ENCODE measurements around the gene NDRG4.

The NDRG4 gene

DNA sequence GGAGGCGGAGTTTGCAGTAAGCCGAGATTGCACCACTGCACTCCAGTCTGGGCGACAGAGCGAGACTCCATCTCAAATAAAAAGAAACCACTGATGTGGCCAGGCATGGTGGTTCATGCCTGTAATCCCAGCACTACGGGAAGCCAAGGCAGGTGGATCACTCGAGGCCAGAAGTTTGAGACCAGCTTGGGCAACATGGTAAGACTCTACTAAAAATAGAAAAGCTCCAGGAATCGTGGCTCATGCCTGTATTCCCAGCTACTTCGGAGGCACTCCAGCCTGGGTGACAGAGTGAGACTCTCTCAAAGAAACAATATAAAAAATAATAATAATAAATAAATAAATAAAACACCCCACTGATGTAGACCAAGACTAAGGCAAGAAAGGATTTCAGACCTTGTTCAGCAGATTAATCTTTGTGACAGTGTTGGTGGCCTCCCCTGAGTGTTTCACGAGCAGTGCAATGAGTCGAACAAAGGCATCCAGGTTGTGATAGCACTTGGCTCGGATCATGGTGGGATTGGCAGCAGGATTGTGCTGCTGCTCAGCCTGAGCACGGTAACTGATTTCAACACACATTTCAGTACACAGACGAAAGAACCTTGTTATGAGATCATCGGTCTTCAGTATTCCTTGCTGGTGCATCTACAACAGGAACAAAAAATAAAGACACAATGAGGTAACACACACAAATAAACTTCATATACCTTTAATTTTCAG is 34.0 kb downstream of the NDRG4 start:
- Histone ChIP-seq H3K4me3 (ENCODE audit: low read depth, low read length) (no peak overlapping the region), H3K27ac (ENCODE audit: low read depth, low read length) (no peak overlapping the region), H3K27me3 (ENCODE audit: control insufficient read depth, insufficient read depth, low read length) (no peaks in the 10 kb centered on the region), H3K4me1 (ENCODE audit: control insufficient read depth, insufficient read depth, low read length) (no peaks in the 10 kb centered on the region), H3K9ac (ENCODE audit: low read length) (no peak overlapping the region), H3K36me3 (ENCODE audit: control insufficient read depth, insufficient read depth, low read length) (peaks cover 97% of the 10 kb centered on the region), H3K9me3 (ENCODE audit: control insufficient read depth, insufficient read depth, low read depth, low read length) (no peaks in the 10 kb centered on the region)

GRCh38 chr16:58535100-58535499 is 35.2 kb downstream of the NDRG4 start:
- no peak overlapping the region for H3K4me3 ChIP-seq (ENCODE audit: low read depth, low read length)
- H3K36me3 ChIP-seq (ENCODE audit: control insufficient read depth, insufficient read depth, low read length), result peaks cover 97% of the 10 kb centered on the region
- H3K9me3 ChIP-seq (ENCODE audit: control insufficient read depth, insufficient read depth, low read depth, low read length), result no peaks in the 10 kb centered on the region
- no peak overlapping the region for H3K27ac ChIP-seq (ENCODE audit: low read depth, low read length)
- no peaks in the 10 kb centered on the region for H3K4me1 ChIP-seq (ENCODE audit: control insufficient read depth, insufficient read depth, low read length)
- no peaks in the 10 kb centered on the region for H3K27me3 ChIP-seq (ENCODE audit: control insufficient read depth, insufficient read depth, low read length)
- no peak overlapping the region for H3K9ac ChIP-seq (ENCODE audit: low read length)

GRCh38 chr16:58536278-58536677 is 36.3 kb downstream of the NDRG4 start:
- no peak overlapping the region for H3K9ac ChIP-seq (ENCODE audit: low read length)
- H3K9me3 ChIP-seq (ENCODE audit: control insufficient read depth, insufficient read depth, low read depth, low read length), result no peaks in the 10 kb centered on the region
- H3K36me3 ChIP-seq (ENCODE audit: control insufficient read depth, insufficient read depth, low read length), result peaks cover 97% of the 10 kb centered on the region

GRCh38 chr16:58537124-58537906 is 37.4 kb downstream of the NDRG4 start:
- H3K9ac ChIP-seq (ENCODE audit: low read length), result no peak overlapping the region
- no peak overlapping the region for H3K27ac ChIP-seq (ENCODE audit: low read depth, low read length)
- H3K4me3 ChIP-seq (ENCODE audit: low read depth, low read length), result no peak overlapping the region
- no peaks in the 10 kb centered on the region for H3K4me1 ChIP-seq (ENCODE audit: control insufficient read depth, insufficient read depth, low read length)
- H3K36me3 ChIP-seq (ENCODE audit: control insufficient read depth, insufficient read depth, low read length), result peaks cover 97% of the 10 kb centered on the region
- no peaks in the 10 kb centered on the region for H3K9me3 ChIP-seq (ENCODE audit: control insufficient read depth, insufficient read depth, low read depth, low read length)
- no peaks in the 10 kb centered on the region for H3K27me3 ChIP-seq (ENCODE audit: control insufficient read depth, insufficient read depth, low read length)

More at GRCh38 chr16:58536278-58536677, 36.3 kb downstream of the NDRG4 start:
- H3K4me3 ChIP-seq (ENCODE audit: low read depth, low read length), result no peak overlapping the region
- H3K27me3 ChIP-seq (ENCODE audit: control insufficient read depth, insufficient read depth, low read length), result no peaks in the 10 kb centered on the region
- H3K27ac ChIP-seq (ENCODE audit: low read depth, low read length), result no peak overlapping the region
- H3K4me1 ChIP-seq (ENCODE audit: control insufficient read depth, insufficient read depth, low read length), result no peaks in the 10 kb centered on the region

DNA sequence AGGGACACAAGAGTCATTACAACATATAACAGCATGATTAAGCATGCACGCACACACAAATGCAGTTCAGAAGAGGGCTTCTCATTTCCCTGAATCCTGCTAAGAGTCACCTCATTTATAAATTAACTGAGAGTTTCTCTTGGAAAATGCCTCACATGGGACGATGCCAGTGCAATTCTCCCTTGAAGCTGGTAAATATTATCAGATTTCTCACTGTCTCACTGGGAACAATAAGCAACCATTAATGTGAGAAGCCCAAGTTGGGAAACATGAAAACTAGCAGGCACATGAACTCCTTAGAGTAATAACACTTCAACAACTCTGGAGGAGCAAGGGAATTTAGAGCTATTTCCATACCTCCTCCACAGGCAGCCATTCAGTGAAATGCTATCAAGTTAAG is 41.8 kb downstream of the NDRG4 start:
- Histone ChIP-seq H3K36me3 (ENCODE audit: control insufficient read depth, insufficient read depth, low read length) (peaks cover 99% of the 10 kb centered on the region), H3K4me3 (ENCODE audit: low read depth, low read length) (no peak overlapping the region), H3K27me3 (ENCODE audit: control insufficient read depth, insufficient read depth, low read length) (no peaks in the 10 kb centered on the region), H3K4me1 (ENCODE audit: control insufficient read depth, insufficient read depth, low read length) (no peaks in the 10 kb centered on the region), H3K9ac (ENCODE audit: low read length) (no peak overlapping the region), H3K27ac (ENCODE audit: low read depth, low read length) (no peak overlapping the region), H3K9me3 (ENCODE audit: control insufficient read depth, insufficient read depth, low read depth, low read length) (no peaks in the 10 kb centered on the region)

DNA sequence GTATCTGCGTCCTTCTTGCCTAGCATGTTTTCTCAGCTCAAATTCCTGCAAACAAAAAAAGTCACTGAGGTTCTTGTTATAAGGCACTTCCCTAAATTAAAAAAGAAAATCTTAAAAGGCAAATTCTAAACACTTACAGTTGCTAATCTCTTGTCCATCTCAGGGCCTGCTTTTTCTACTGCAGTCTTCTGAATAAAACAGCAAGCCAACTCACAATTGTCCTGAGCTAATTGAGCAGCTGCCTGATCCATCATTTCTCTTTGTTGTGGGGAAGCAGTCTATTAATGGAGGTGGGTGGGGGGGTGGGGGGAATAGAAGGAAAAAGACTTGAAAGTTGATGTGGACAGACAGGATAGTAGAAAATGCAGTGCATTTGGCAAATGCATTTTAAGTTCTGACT is 42.3 kb downstream of the NDRG4 start:
- Histone ChIP-seq H3K27ac (ENCODE audit: low read depth, low read length) (no peak overlapping the region), H3K9me3 (ENCODE audit: control insufficient read depth, insufficient read depth, low read depth, low read length) (no peaks in the 10 kb centered on the region), H3K4me3 (ENCODE audit: low read depth, low read length) (no peak overlapping the region), H3K9ac (ENCODE audit: low read length) (no peak overlapping the region), H3K27me3 (ENCODE audit: control insufficient read depth, insufficient read depth, low read length) (no peaks in the 10 kb centered on the region), H3K4me1 (ENCODE audit: control insufficient read depth, insufficient read depth, low read length) (no peaks in the 10 kb centered on the region), H3K36me3 (ENCODE audit: control insufficient read depth, insufficient read depth, low read length) (peaks cover 99% of the 10 kb centered on the region)

DNA sequence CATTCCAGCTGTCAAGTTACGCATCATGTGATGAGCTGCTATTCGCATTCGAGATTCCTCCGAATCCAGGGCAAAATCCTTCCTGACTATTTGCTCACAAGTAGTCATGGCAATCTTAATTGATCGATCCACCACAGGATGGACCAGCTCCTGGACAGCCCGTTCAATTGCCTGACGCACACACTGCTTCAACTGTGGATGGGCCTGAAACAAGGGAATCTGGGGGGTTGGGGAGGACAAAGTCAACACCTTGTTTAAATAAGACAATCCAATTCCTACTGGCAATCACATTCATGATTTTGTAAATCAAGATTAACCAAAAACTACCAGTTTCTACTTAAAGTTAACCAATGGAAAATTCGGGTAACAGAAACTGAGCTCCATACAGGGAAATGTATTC is 43.7 kb downstream of the NDRG4 start:
- Histone ChIP-seq H3K36me3 (ENCODE audit: control insufficient read depth, insufficient read depth, low read length) (peaks cover 99% of the 10 kb centered on the region), H3K27ac (ENCODE audit: low read depth, low read length) (no peak overlapping the region)

DNA sequence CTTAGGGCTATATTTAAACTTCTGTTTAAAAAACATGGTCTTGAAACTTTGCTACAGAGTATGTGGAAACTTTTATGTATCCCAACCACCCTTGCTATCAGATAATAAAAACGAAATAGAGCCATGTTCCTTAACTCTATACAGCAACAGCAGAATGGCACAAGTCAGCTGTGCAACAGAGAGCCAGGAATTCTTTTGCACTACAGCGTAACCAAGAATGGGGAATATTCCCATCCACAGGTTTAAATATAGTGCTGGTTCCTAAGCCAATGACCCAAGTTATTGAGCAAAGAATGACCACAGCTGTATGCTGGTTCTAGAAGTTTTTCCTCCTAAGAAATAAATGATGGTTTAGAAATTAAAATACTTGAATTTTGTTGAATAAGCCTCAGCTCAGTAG is 48.4 kb downstream of the NDRG4 start:
- Histone ChIP-seq H3K27ac (ENCODE audit: low read depth, low read length) (no peak overlapping the region), H3K4me1 (ENCODE audit: control insufficient read depth, insufficient read depth, low read length) (no peaks in the 10 kb centered on the region), H3K4me3 (ENCODE audit: low read depth, low read length) (no peak overlapping the region), H3K9ac (ENCODE audit: low read length) (no peak overlapping the region), H3K36me3 (ENCODE audit: control insufficient read depth, insufficient read depth, low read length) (peaks cover 100% of the 10 kb centered on the region), H3K27me3 (ENCODE audit: control insufficient read depth, insufficient read depth, low read length) (no peaks in the 10 kb centered on the region), H3K9me3 (ENCODE audit: control insufficient read depth, insufficient read depth, low read depth, low read length) (no peaks in the 10 kb centered on the region)

More for the DNA sequence above, 43.7 kb downstream of the NDRG4 start:
- Histone ChIP-seq H3K27me3 (ENCODE audit: control insufficient read depth, insufficient read depth, low read length) (no peaks in the 10 kb centered on the region), H3K9ac (ENCODE audit: low read length) (no peak overlapping the region), H3K4me3 (ENCODE audit: low read depth, low read length) (no peak overlapping the region), H3K9me3 (ENCODE audit: control insufficient read depth, insufficient read depth, low read depth, low read length) (no peaks in the 10 kb centered on the region), H3K4me1 (ENCODE audit: control insufficient read depth, insufficient read depth, low read length) (no peaks in the 10 kb centered on the region)

GRCh38 chr16:58551496-58551895 is 51.6 kb downstream of the NDRG4 start:
- H3K27ac ChIP-seq (ENCODE audit: low read depth, low read length), result no peak overlapping the region
- no peaks in the 10 kb centered on the region for H3K9me3 ChIP-seq (ENCODE audit: control insufficient read depth, insufficient read depth, low read depth, low read length)
- no peaks in the 10 kb centered on the region for H3K4me1 ChIP-seq (ENCODE audit: control insufficient read depth, insufficient read depth, low read length)
- H3K36me3 ChIP-seq (ENCODE audit: control insufficient read depth, insufficient read depth, low read length), result peaks cover 100% of the 10 kb centered on the region
- H3K4me3 ChIP-seq (ENCODE audit: low read depth, low read length), result no peak overlapping the region
- H3K9ac ChIP-seq (ENCODE audit: low read length), result no peak overlapping the region
- H3K27me3 ChIP-seq (ENCODE audit: control insufficient read depth, insufficient read depth, low read length), result no peaks in the 10 kb centered on the region

DNA sequence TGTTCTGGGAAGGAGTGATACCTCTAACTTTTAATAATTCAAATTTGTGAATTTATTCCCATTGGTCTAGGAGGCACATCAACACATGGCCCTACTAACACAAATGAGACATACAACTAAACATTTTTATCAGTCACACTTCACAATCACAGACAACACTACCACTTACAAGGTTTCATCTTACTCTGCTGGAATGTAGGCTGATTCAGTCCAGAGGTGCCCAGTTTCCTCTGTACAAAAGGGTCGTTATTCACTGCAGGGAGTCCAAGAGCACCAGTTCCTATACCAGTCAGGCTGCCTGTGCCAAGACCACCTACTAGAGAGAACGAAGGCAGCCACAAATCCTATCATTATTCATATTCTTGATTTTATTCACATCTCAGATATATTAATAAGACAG is 56.7 kb downstream of the NDRG4 start:
- H3K27me3 ChIP-seq (ENCODE audit: control insufficient read depth, insufficient read depth, low read length), result no peaks in the 10 kb centered on the region
- peaks cover 96% of the 10 kb centered on the region for H3K36me3 ChIP-seq (ENCODE audit: control insufficient read depth, insufficient read depth, low read length)
- no peak overlapping the region for H3K27ac ChIP-seq (ENCODE audit: low read depth, low read length)
- no peaks in the 10 kb centered on the region for H3K4me1 ChIP-seq (ENCODE audit: control insufficient read depth, insufficient read depth, low read length)
- H3K4me3 ChIP-seq (ENCODE audit: low read depth, low read length), result no peak overlapping the region
- H3K9ac ChIP-seq (ENCODE audit: low read length), result no peak overlapping the region
- no peaks in the 10 kb centered on the region for H3K9me3 ChIP-seq (ENCODE audit: control insufficient read depth, insufficient read depth, low read depth, low read length)
